Stomach (tissue), 9 donors: ENCODE measurements around the gene CDK9. TPM values are rescaled to one million over a fixed set of nuclear protein-coding genes. Genes with fewer than 3 reads are reported as not detected.
"Not testable (repeated sequence)": the region's sequence is repeated elsewhere in the genome, so short reads cannot be mapped to it uniquely, and the experiment has no call there.

Experiments
- DNase-seq, 2 donors: peaks; one replicate each; pipeline versions ENCODE4 v3.0.0 to v3.0.0-alpha.2; 2013 to 2019
- H3K27ac ChIP-seq, 5 donors: fragments of 200-600 bp in 4 of 5; sonication (generic) in 4 of 5; one replicate each; pipeline ENCODE4 v1.5.1; 2013 to 2019; ENCODE audit warnings: mild to moderate bottlenecking in 1 of 5, moderate library complexity in 1 of 5
- H3K27me3 ChIP-seq, 3 donors: fragments of 200-600 bp; sonication (generic); one replicate each; pipeline ENCODE4 v1.5.1; 2017 to 2019; ENCODE audit warnings: mixed run types in 1 of 3
- H3K36me3 ChIP-seq, 4 donors: fragments of 200-600 bp; sonication (generic); 1 replicate in 3 of 4; 2 replicates in 1 of 4; pipeline ENCODE4 v1.5.1; 2016 to 2019
- H3K4me1 ChIP-seq, 4 donors: fragments of 200-600 bp; sonication (generic); one replicate each; pipeline ENCODE4 v1.5.1; 2016 to 2019
- H3K4me3 ChIP-seq, 4 donors: fragments of 200-600 bp; sonication (generic) in 3 of 4; one replicate each; pipeline ENCODE4 v1.5.1; 2016 to 2019; ENCODE audit warnings: mild to moderate bottlenecking in 1 of 4
- H3K9me3 ChIP-seq, 4 donors: fragments of 200-600 bp; sonication (generic); one replicate each; pipeline ENCODE4 v1.5.1; 2016 to 2019
- EP300 ChIP-seq: sonication (generic); formaldehyde crosslinking; IDR thresholded peaks from one replicate; pipeline ENCODE4 v1.6.1; 2017; ENCODE audit warnings: antibody characterized with exemption
- POLR2A ChIP-seq, 4 donors: fragments of 450-650 bp; IDR thresholded peaks; one replicate each; pipeline ENCODE4 v1.6.1; 2016; ENCODE audit warnings: antibody characterized with exemption in 4 of 4, control low read depth in 2 of 4, mild to moderate bottlenecking in 1 of 4, moderate library complexity in 1 of 4
- POLR2AphosphoS5 ChIP-seq, 3 donors: sonication (generic); formaldehyde crosslinking; IDR thresholded peaks; one replicate each; pipeline ENCODE4 v1.6.1; 2016; ENCODE audit warnings: antibody characterized with exemption in 3 of 3
- WGBS, 5 donors: extraction: QIAGEN DNeasy Blood & Tissue Kit in 3 of 5; methylation state at CpG; one replicate each; pipeline versions ENCODE4 v1.1.5 to v1.1.7; 2013 to 2018; 5-methylcytosine and 5-hydroxymethylcytosine counted together
- intact Hi-C: fragments of 100-400 bp; cut with DNase I; formaldehyde crosslinking; loops from one replicate; pipeline ENCODE4 v1.15.1; 2023; ENCODE audit warnings: low total_unique reads
- polyA plus RNA-seq, 3 donors: library from polyadenylated mRNA; stranded (reverse); fragments of 200-250 nt; gene quantifications; one replicate each; pipeline ENCODE4 v1.2.3, GENCODE V29; 2013
- total RNA-seq, 5 donors: library from RNA; depleted of rRNA; stranded (reverse); fragments of >200 nt; gene quantifications; one replicate each; pipeline versions ENCODE4 v1.1.0 to v1.2.3, GENCODE V29; 2014 to 2016
- TF ChIP-seq, protein P1 (sequence below), 7 experiments: fragments of 450-650 bp in 4 of 7; fragments of 200-600 bp in 3 of 7; sonication (generic) in 3 of 7; IDR thresholded peaks; one replicate each; pipeline ENCODE4 v1.5.1; 2016 to 2019; ENCODE audit warnings: antibody characterized with exemption in 7 of 7, control low read depth in 2 of 7, mild to moderate bottlenecking in 1 of 7
- donor health status: healthy with polysubstance abuse.
- donor health status: Bipolar disorder and iron deficiency.
- donor health status: healthy.

Gene CDK9
- total and polyA plus RNA-seq, 8 donors: 25.3 to 114 (median 44.1) TPM

DNA sequence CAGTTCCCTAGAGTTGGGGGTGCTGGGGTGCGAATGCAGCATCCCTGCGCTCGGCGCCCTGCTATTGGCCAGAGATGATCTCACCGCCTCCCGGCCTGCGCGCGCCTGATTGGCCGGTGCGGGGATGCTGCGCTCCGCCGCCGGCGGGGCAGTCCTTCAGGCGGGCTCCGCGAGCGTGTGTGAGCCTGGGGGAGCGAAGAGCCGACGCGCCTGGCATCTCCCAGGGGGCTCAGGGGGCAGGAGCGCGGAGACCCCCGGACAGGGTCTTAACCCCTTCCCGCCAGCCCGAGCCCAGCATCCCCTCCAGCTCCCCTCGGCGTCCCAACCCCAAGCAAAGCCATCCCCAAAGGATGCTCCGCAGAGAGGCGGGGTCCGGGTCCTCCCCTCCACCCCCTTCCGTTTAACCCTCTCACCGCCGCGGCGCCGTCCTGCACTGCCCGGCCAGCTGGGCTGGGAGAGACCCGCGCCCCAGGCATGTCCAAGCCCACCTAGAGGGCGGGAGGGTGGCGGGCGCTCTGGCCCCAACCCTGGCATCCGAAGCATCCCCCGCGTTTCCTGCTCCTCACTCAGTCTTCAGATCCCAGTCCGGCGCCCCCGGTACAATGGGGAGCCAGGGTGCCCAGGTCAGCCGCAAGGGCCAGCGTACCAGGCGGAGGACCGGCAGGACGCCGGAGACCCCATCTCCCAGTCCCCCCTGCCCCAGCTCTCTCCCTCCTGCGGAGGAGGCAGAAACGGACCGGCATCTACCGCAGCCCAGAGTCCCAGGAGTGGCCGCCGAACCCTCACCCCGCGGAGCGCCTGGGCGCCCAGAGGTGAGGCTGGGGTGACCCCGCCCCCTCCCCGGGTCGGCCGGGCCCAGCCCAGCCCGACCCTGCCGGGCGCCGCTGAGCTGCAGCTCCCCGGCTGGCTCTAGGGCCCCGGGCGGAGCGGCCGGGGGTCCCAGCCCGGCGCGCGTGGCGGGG, 31.5 kb upstream of the CDK9 start:
- intact Hi-C loops: no loop called here
- peaks cover 8 to 69% (median 20%) of the 10 kb centered on the region in 3 donors for H3K27me3 ChIP-seq

GRCh38 chr9:127755061-127756060, 30.5 kb upstream of the CDK9 start:
- H3K27ac ChIP-seq: peak overlapping the region in 2 of 5 donors; percentile 8 to 18
- peaks cover 0 to 12% (median 8%) of the 10 kb centered on the region in 4 donors for H3K36me3 ChIP-seq
- 23 to 55% (median 34%) methylated on average over 18 to 61 of the region's 61 CpGs for WGBS, 5 donors
- intact Hi-C loops: no loop called here
- peak overlapping the region in 2 of 4 donors; percentile 11 to 16 for H3K4me3 ChIP-seq
- peaks cover 10 to 24% (median 18%) of the 10 kb centered on the region in 4 donors for H3K4me1 ChIP-seq
- peak in 1 of 2 donors; percentile 80 for DNase-seq
- TF ChIP-seq POLR2AphosphoS5 (IDR thresholded peaks at IDR 0.05): no peak
- TF ChIP-seq EP300: no peak
- TF ChIP-seq POLR2A (IDR thresholded peaks at IDR 0.05): no peak
- TF ChIP-seq, protein P1, sequence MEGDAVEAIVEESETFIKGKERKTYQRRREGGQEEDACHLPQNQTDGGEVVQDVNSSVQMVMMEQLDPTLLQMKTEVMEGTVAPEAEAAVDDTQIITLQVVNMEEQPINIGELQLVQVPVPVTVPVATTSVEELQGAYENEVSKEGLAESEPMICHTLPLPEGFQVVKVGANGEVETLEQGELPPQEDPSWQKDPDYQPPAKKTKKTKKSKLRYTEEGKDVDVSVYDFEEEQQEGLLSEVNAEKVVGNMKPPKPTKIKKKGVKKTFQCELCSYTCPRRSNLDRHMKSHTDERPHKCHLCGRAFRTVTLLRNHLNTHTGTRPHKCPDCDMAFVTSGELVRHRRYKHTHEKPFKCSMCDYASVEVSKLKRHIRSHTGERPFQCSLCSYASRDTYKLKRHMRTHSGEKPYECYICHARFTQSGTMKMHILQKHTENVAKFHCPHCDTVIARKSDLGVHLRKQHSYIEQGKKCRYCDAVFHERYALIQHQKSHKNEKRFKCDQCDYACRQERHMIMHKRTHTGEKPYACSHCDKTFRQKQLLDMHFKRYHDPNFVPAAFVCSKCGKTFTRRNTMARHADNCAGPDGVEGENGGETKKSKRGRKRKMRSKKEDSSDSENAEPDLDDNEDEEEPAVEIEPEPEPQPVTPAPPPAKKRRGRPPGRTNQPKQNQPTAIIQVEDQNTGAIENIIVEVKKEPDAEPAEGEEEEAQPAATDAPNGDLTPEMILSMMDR (IDR thresholded peaks at IDR 0.05): no peak
- no peaks in the 10 kb centered on the region for H3K9me3 ChIP-seq
- peaks cover 8 to 65% (median 20%) of the 10 kb centered on the region in 3 donors for H3K27me3 ChIP-seq

More for the DNA sequence above, 31.5 kb upstream of the CDK9 start:
- Histone ChIP-seq H3K9me3 (no peaks in the 10 kb centered on the region), H3K36me3 (peaks cover 4 to 22% (median 12%) of the 10 kb centered on the region in 4 donors), H3K4me1 (peaks cover 10 to 24% (median 18%) of the 10 kb centered on the region in 4 donors), H3K27ac (peak overlapping the region in 2 of 5 donors; percentile 8 to 18), H3K4me3 (peak overlapping the region in 1 of 4 donors; percentile 16)
- TF ChIP-seq EP300 (no peak), POLR2A (IDR thresholded peaks at IDR 0.05) (no peak), POLR2AphosphoS5 (IDR thresholded peaks at IDR 0.05) (no peak)
- TF ChIP-seq, protein P1 (IDR thresholded peaks at IDR 0.05): no peak
- DNase-seq: peak in 1 of 2 donors; percentile 80
- 17 to 51% (median 24%) methylated on average over 24 to 86 of the region's 86 CpGs for WGBS, 5 donors

GRCh38 chr9:127756233-127756632, 29.6 kb upstream of the CDK9 start:
- Histone ChIP-seq H3K9me3 (no peaks in the 10 kb centered on the region), H3K27me3 (peaks cover 8 to 59% (median 20%) of the 10 kb centered on the region in 3 donors), H3K4me1 (peaks cover 10 to 24% (median 18%) of the 10 kb centered on the region in 4 donors), H3K27ac (no peak overlapping the region), H3K36me3 (peaks cover 0 to 5% (median 1%) of the 10 kb centered on the region in 4 donors), H3K4me3 (no peak overlapping the region)
- 85 to 94% (median 87%) methylated on average over 3 of the region's 3 CpGs for WGBS, 5 donors
- intact Hi-C loops: no loop called here
- DNase-seq: no peak
- TF ChIP-seq, protein P1 (IDR thresholded peaks at IDR 0.05): no peak
- TF ChIP-seq POLR2AphosphoS5 (IDR thresholded peaks at IDR 0.05) (no peak), EP300 (no peak), POLR2A (IDR thresholded peaks at IDR 0.05) (no peak)

- WGBS, 5 donors: 78 to 87% (median 81%) methylated on average over 11 of the region's 11 CpGs
- H3K36me3 ChIP-seq, DNase-seq, H3K9me3 ChIP-seq, H3K4me3 ChIP-seq, H3K27ac ChIP-seq, intact Hi-C loops: not testable (repeated sequence)
- Histone ChIP-seq H3K27me3 (peaks cover 8 to 60% (median 20%) of the 10 kb centered on the region in 3 donors), H3K4me1 (peaks cover 10 to 24% (median 18%) of the 10 kb centered on the region in 4 donors)
Observed at GRCh38 chr9:127756776-127757175, 29.1 kb upstream of the CDK9 start.
